PC-9 (cell line): ENCODE measurements around the gene CCBE1. TPM values are rescaled to one million over a fixed set of nuclear protein-coding genes. Genes with fewer than 3 reads are reported as not detected.
"Not testable (repeated sequence)": the region's sequence is repeated elsewhere in the genome, so short reads cannot be mapped to it uniquely, and the experiment has no call there.

Experiments
- BruUV-seq: library from RNA; stranded (reverse); fragments of 400-500 nt; replicated peaks from 2 replicates; lab custom pipeline; 2021; lab: Mats Ljungman, UMichigan
- CTCF ChIA-PET: fragments of 300-600 bp; sonication (Branson Sonifier 250); formaldehyde crosslinking; loops from one replicate; lab custom pipeline; 2022; ENCODE audit warnings: antibody characterized with exemption; lab: Charles Lee
- POLR2A ChIA-PET: fragments of 300-600 bp; sonication (Branson Sonifier 250); formaldehyde crosslinking; loops from one replicate; lab custom pipeline; 2022; ENCODE audit warnings: antibody characterized with exemption; ENCODE audit not compliant: unreplicated experiment; lab: Charles Lee
- DNase-seq, 2 experiments: peaks; one replicate each; pipeline versions ENCODE4 v3.0.0 to v3.0.0-alpha.2; 2015 to 2022; ENCODE audit warnings: mixed read lengths in 1 of 2
- H2AFZ ChIP-seq: fragments of 200-600 bp; sonication (generic); 2 replicates; pipeline ENCODE4 v1.8.1; 2017; ENCODE audit warnings: antibody characterized with exemption
- H3F3A ChIP-seq: fragments of 200-600 bp; sonication (generic); 2 replicates; pipeline ENCODE4 v1.8.1; 2017; ENCODE audit warnings: antibody characterized with exemption, mild to moderate bottlenecking, low read depth; ENCODE audit not compliant: insufficient read depth
- H3K27ac ChIP-seq: fragments of 200-600 bp; sonication (generic); 2 replicates; pipeline ENCODE4 v1.6.1; 2016; ENCODE audit warnings: mixed run types
- H3K27me3 ChIP-seq: fragments of 200-600 bp; sonication (generic); 2 replicates; pipeline ENCODE4 v1.6.1; 2016; ENCODE audit warnings: low read depth, mixed run types; ENCODE audit not compliant: insufficient read depth
- H3K36me3 ChIP-seq: fragments of 200-600 bp; sonication (generic); 2 replicates; pipeline ENCODE4 v1.6.1; 2016; ENCODE audit warnings: low read depth, mixed run types
- H3K4me1 ChIP-seq: fragments of 200-600 bp; sonication (generic); replicated peaks from 2 replicates; pipeline ENCODE4 v1.6.1; 2016; ENCODE audit warnings: mixed run types; ENCODE audit not compliant: insufficient read depth
- H3K4me2 ChIP-seq: fragments of 200-600 bp; sonication (generic); 2 replicates; pipeline ENCODE4 v1.6.1; 2017; ENCODE audit warnings: mixed run types
- H3K4me3 ChIP-seq: fragments of 200-600 bp; sonication (generic); 2 replicates; pipeline ENCODE4 v1.6.1; 2016; ENCODE audit warnings: mixed run types
- H3K79me2 ChIP-seq: fragments of 200-600 bp; sonication (generic); 2 replicates; pipeline ENCODE4 v1.6.1; 2017; ENCODE audit warnings: low read depth, mixed run types
- H3K9me2 ChIP-seq: fragments of 200-600 bp; sonication (generic); 2 replicates; pipeline ENCODE4 v1.8.1; 2017; ENCODE audit warnings: mild to moderate bottlenecking; ENCODE audit not compliant: insufficient read depth
- H3K9me3 ChIP-seq: fragments of 200-600 bp; sonication (generic); 2 replicates; pipeline ENCODE4 v1.8.1; 2016; ENCODE audit warnings: low read depth; ENCODE audit not compliant: insufficient read depth
- H4K20me1 ChIP-seq: fragments of 200-600 bp; sonication (generic); 2 replicates; pipeline ENCODE4 v1.8.1; 2017; ENCODE audit not compliant: insufficient read depth
- EZH2 ChIP-seq: fragments of 200-600 bp; sonication (generic); IDR thresholded peaks from 2 replicates; pipeline ENCODE4 v1.8.0; 2017; ENCODE audit warnings: antibody characterized with exemption, low read depth
- intact Hi-C: fragments of 100-400 bp; cut with micrococcal nuclease; formaldehyde crosslinking; loops from one replicate; pipeline ENCODE4 v1.10.0; 2022; ENCODE audit not compliant: unreplicated experiment
- total RNA-seq: library from RNA; stranded (reverse); gene quantifications from 2 replicates; pipeline ENCODE4 v1.2.3, GENCODE V29; 2021
- TF ChIP-seq, protein P1 (sequence below): fragments of 200-600 bp; sonication (generic); conservative IDR thresholded peaks from 2 replicates; pipeline ENCODE4 v1.6.1; 2017; ENCODE audit warnings: mixed run types, antibody characterized with exemption, mild to moderate bottlenecking, moderate library complexity

Gene CCBE1
- total RNA-seq, 1 experiment from 2014 or later, result 5.8 TPM

DNA sequence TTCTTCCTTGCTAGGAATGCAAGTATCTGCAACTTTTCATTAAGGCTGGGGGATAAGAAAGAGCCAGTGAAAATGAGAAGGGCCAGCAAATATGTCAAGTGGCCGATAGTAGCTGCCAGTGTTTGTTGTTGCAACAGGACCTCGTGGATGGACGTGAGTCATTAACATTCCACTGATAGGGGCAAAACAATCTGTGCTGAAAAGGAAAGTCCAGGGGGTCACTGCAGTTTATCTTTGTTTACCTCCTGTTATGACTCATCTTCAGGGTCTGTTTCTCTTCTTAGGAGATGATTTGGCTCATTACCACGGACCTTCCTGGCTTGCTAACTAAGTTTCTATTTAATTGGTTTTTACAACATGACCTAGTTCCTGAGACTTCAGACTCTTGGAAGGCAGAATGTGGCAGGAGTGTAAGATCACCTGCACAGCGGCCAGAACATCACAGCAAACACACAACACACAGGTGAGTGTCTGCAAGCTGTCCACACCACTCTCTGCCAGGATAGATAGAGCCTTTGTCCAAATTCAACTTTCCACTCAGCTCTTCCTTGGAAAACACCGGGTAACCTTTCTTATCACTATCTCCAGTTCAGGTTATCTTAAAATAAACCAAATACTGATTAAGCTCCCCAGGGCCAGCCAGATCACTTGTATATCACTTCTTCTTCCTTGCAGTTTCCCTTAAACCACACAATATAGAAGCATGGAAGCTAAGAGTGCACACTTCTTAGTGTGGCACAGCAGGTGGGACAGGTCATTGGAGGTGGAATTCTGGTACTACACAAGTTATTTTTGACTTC is 180.7 kb downstream of the CCBE1 start:
- 0 out of 2 replicates have a peak, but pooled peaks cover 5% of the 10 kb centered on the region for H3K9me3 ChIP-seq
- ChIA-PET POLR2A (no interaction called here), CTCF (no interaction called here)
- peak; percentile 32 to 91 for DNase-seq
- TF ChIP-seq, protein P1, sequence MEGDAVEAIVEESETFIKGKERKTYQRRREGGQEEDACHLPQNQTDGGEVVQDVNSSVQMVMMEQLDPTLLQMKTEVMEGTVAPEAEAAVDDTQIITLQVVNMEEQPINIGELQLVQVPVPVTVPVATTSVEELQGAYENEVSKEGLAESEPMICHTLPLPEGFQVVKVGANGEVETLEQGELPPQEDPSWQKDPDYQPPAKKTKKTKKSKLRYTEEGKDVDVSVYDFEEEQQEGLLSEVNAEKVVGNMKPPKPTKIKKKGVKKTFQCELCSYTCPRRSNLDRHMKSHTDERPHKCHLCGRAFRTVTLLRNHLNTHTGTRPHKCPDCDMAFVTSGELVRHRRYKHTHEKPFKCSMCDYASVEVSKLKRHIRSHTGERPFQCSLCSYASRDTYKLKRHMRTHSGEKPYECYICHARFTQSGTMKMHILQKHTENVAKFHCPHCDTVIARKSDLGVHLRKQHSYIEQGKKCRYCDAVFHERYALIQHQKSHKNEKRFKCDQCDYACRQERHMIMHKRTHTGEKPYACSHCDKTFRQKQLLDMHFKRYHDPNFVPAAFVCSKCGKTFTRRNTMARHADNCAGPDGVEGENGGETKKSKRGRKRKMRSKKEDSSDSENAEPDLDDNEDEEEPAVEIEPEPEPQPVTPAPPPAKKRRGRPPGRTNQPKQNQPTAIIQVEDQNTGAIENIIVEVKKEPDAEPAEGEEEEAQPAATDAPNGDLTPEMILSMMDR, result no peak
- TF ChIP-seq EZH2, result no peak
- intact Hi-C loops, result loop anchor here (5.0 kb wide), 1 partner anchor 306 kb away; no protein-coding TSS in a partner anchor
- peak overlapping the region; percentile 67 for H3K4me2 ChIP-seq
- no peaks in the 10 kb centered on the region for H3K36me3 ChIP-seq
- no peaks in the 10 kb centered on the region for H4K20me1 ChIP-seq
- peak overlapping the region; percentile 2; the same call in 1 of the 2 replicates for H3K27ac ChIP-seq
- H3F3A ChIP-seq, result peaks cover 15% of the 10 kb centered on the region
- H3K4me1 ChIP-seq, result peaks cover 34% of the 10 kb centered on the region
- peak overlapping the region; percentile 8; the same call in 1 of the 2 replicates for H3K4me3 ChIP-seq
- H3K9me2 ChIP-seq, result no peaks in the 10 kb centered on the region
- no peak overlapping the region for H2AFZ ChIP-seq
- no peaks in the 10 kb centered on the region for H3K79me2 ChIP-seq
- no TSS peak for BruUV-seq
- no peaks in the 10 kb centered on the region for H3K27me3 ChIP-seq

DNA sequence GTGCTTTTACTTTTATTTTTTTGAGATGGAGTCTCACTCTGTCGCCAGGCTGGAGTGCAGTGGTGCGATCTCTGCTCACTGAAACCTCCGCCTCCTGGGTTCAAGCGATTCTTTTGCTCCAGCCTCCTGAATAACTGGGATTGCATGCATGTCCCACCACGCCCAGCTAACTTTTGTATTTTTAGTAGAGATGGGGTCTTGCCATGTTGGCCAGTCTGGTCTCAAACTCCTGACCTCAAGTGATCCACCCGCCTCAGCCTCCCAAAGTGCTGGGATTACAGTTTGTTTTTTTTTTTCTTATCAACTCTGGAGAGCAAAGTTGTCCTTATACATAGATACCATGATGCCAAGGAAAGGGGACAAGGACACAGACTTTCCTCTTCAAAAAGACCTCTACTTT is 181.3 kb downstream of the CCBE1 start:
- H3K9me3 ChIP-seq, H3K9me2 ChIP-seq, H3K36me3 ChIP-seq, H3K79me2 ChIP-seq, H4K20me1 ChIP-seq, POLR2A ChIA-PET, BruUV-seq, H2AFZ ChIP-seq, H3K27ac ChIP-seq, DNase-seq, H3K27me3 ChIP-seq, CTCF ChIA-PET, H3K4me3 ChIP-seq: not testable (repeated sequence)
- H3K4me2 ChIP-seq, result peak overlapping the region; percentile 67
- peaks cover 15% of the 10 kb centered on the region for H3F3A ChIP-seq
- intact Hi-C loops, result loop anchor here (5.0 kb wide), 1 partner anchor 306 kb away; no protein-coding TSS in a partner anchor
- peaks cover 34% of the 10 kb centered on the region for H3K4me1 ChIP-seq

DNA sequence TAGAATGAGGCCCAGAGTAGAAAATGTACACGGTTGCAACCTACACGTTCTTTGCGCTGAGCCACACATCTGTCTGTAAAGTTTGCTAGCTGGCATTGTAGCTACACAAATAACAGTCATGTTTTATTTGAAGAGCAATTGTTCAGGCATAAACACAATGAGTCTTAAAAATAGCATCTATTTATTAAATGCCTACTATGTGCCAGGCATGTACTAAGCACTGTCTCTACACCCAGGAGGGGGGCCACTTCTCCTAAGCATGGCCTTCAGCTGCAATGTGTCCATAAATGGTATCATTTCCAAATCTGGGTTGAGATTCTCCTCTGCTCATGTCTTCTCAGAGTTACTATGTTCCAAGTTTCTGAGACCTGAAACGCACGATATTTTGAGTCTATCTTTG is 182.1 kb downstream of the CCBE1 start:
- Histone ChIP-seq H3K9me3 (0 out of 2 replicates have a peak, but pooled peaks cover 2% of the 10 kb centered on the region), H3F3A (peaks cover 15% of the 10 kb centered on the region), H3K4me3 (no peak overlapping the region), H3K27me3 (no peaks in the 10 kb centered on the region), H3K9me2 (no peaks in the 10 kb centered on the region), H3K36me3 (no peaks in the 10 kb centered on the region), H2AFZ (no peak overlapping the region), H3K4me2 (no peak overlapping the region), H3K79me2 (no peaks in the 10 kb centered on the region), H4K20me1 (no peaks in the 10 kb centered on the region), H3K4me1 (peaks cover 34% of the 10 kb centered on the region), H3K27ac (no peak overlapping the region)
- TF ChIP-seq, protein P1, result no peak
- TF ChIP-seq EZH2, result no peak
- no TSS peak for BruUV-seq
- ChIA-PET CTCF (no interaction called here), POLR2A (interaction anchor here (0.7 kb wide), 1 partner anchor 783 kb away, joined by 6 read pairs; no protein-coding TSS in a partner anchor)
- DNase-seq, result peak in 1 of 2 experiments; percentile 5
- intact Hi-C loops, result loop anchor here (5.0 kb wide), 1 partner anchor 307 kb away; no protein-coding TSS in a partner anchor
